IPS DF 19.7 (cell line): Measurements from ENCODE around the gene CCL14.
"Not testable (repeated sequence)": the region's sequence is repeated elsewhere in the genome, so short reads cannot be mapped to it uniquely, and the experiment has no call there.

ENCODE experiments used
- DNase-seq: peaks from one replicate; pipeline ENCODE4 v3.0.0-alpha.2; 2013; ENCODE audit warnings: low read depth, low spot score

CCL14 gene

DNA sequence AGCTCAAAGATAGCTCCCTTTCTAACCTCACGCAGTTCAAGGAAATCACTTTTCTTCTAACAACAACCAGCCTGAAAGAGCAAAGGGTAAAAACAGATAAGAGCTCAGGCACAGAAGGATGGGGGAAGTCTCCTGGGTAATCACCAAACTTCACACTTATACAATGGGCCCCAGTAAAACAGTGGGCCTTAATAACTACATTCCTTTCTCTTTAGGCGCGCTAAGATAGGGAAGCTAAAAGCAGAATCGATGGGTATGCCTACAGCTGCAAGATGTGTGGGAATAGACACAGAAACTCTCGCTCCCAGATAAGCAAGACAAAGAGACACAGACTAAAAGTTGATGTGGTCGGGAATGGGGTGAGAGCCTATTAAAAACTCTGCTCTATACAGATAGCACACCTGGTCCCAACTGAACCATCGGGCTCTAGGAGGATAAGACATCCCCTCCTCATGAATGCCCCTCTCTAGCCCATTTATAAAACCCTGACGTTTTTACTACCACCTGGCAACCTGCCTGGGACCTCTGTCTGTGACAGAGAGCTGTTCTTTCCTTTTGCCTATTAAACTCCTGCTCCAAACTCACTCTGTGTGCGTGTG is 43.8 kb downstream of the CCL14 start:
- DNase-seq = no peak

DNA sequence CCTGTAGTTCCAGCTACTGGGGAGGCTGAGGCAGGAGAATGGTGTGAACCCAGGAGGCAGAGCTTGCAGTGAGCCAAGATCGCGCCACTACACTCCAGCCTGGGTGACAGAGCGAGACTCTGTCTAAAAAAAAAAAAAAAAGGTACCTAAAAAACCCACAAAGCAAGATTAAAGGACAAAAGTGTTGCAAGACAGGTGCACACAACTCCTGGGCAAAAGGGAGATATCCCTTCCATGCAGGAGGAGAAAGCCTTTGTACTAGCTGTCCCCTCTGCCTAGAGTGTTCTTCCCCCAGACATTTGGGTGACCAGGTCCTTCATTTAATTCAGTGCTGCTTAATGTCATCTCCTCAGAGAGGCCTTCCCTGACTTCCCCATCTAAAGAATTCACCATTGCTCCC is 48.0 kb downstream of the CCL14 start:
- not testable (repeated sequence) for DNase-seq

DNA sequence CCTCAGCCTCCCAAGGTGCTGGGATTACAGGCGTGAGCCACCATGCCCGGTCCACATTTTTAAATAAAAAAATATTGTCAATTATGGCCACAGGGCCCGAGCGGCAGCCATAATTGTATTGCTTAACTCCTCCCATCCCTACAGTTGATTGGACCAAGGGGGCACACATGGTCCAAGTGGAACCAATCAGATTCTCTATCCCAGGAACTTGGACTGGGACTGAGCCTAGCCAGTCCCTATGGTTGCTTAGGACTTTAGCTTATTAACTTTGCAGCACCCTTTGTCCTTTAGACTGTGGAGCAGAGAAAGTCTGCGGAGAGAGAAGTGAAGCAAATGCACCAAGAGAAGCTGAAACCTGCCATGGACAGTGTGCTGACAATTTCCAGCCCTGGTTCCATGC is 50.5 kb downstream of the CCL14 start:
- DNase-seq = no peak

DNA sequence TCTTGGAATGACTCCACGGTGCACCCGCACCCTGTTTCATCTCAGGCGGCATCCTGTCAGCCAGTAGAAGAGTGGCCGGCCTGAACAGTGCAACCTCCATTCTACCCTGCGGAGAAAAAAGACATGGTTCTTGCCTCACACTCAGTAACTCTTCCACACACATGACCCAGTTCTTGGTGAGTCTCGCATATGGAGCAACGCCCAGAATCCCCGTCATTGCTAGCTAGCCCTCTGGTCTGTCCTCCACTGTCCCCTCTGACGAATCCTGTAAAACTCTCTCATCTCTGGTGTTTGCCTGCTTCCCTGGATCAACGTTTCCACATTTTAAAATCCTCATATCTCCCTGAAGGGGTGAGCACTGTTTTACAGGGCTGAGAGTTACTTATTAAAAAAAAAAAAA is 51.8 kb downstream of the CCL14 start:
- DNase-seq = no peak
